Measurements from ENCODE around the gene WDR43.

WDR43 gene

DNA sequence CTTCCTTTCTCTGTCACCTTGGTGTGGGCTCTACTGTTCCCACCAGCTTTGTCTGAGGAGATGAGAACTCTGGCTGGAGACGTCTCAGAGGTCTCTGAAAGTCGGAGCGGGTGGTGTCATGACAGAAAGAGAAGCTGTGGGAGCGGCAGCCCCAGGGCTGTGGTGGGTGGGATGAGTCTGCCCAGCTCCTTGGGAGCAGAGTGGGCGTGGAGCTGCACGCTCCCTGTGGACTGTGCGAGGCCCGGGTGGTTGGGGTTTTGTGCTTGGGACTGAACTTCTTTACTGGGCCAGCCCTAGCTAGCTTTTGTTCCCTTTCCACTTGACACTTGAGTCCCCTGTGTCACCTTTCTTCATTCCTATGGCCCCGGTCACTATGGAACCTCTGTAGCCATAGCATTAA is 97.0 kb downstream of the WDR43 start:
- no peak for DNase-seq

DNA sequence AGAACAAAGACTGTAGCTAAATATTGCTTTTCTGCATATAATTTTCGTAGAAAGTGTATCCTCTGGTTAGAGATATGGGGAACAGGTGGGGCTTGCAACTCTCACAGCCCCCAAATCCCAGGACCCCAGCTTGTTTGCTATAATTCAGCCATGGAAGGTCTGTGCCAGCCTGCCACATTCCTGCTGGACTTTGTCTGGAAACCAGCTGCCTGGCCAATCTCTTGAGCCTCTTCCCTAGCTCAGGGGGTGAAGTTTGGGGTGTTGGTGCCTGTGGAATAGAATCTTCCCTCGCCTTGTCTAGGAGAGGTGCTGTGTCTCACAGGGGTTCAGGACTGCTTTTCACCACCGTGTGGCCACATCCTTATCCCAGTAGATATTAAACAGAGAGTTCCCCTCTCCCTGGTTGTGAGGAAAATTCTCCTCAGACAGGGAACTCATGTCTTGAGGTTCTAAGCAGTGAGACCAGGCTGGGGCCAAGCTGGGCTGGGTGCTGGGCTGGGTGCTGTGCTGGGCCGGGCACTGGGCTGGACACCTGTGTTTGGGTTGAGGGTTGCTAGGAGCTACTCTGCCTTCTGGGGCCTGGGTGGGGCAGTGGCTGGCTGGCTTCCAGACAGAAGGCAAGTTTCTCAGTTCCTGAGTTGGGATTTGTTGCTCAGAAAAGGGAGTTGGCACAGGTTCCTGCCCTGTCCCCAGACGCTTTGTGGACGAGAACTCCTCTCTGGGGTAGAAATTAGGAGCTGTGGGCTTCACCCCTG is 98.9 kb downstream of the WDR43 start:
- no peak for DNase-seq

DNA sequence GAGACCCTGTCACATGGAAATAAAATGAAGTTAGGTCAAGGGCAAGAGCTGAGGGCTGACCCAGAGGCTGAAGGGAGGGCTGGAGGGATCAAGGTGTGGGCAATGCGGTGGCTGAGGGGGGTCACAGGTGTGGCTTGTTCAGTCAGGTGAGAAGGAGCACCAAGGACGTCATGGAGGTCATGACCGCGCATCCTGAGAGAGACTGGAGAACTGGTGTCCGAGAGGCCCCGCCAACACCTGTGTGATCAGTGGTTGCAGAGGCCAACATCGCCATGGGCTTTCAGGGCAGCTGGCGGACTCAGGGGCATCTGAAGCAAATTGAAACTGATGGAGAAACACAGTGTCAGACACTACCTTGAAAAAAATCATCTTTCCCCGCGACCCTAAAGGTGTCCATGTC is 99.6 kb downstream of the WDR43 start:
- no peak for DNase-seq

DNA sequence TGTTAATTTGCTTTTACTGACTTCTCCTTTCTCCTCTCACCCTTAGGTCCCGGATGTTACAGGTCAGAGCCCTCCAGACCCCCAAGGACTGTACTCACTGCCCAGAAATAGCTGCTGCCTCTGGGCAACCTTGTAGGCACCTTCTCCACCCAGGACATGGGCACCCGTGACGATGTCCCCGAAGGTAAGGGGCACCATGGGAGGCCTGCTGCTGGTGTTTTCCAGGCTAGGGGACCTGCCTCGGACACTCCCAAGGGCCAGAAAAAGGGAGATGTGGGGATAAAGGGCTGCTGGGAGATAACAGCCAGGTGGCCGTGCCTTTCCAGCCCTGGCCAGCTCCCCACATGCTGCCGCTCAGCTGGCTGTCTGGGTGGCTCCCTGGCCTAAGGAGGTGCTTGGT is 100.2 kb downstream of the WDR43 start:
- DNase-seq, result no peak

DNA sequence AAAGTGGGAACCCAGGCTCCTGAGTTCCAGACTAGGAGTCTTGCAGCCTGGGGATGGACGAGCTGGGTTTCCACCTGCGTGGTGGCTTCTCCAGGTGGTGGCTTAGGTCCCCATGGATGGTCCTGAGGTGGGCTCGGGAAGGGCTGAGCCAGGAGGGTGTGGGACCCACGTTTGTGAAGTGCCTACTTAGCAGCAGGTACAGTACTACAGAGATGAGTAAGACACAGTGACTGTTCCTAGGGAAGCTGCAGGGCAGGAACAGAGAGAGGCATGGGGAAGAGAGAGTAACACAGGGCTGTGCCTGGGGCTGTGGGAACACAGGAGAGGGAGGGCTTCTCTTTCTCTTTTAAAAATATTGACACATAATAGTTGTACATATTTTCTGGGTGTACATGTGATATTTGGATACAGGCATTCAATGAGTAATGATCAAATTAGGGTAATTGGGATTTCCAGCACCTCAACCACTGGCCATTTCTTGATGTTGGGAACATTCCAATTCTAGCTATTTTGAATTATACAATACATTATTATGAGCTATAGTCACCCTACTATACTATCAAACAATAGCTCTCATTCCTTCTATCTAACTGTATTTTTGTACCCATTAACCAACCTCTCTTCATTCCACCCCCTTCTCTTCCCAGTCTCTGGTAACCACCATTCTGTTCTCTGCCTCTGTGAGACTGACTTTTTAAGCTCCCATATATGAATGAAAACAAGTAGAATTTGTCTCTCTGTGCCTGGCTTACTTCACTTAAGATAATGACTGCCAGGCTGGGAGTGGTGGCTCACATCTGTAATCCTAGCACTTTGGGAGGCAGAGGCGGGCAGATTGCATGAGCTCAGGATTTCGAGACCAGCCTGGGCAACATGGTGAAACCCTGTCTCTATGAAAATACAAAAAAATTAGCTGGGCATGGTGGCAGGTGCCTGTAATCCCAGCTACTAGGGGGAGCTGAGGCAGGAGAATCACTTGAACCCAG is 101.6 kb downstream of the WDR43 start:
- no peak for DNase-seq

DNA sequence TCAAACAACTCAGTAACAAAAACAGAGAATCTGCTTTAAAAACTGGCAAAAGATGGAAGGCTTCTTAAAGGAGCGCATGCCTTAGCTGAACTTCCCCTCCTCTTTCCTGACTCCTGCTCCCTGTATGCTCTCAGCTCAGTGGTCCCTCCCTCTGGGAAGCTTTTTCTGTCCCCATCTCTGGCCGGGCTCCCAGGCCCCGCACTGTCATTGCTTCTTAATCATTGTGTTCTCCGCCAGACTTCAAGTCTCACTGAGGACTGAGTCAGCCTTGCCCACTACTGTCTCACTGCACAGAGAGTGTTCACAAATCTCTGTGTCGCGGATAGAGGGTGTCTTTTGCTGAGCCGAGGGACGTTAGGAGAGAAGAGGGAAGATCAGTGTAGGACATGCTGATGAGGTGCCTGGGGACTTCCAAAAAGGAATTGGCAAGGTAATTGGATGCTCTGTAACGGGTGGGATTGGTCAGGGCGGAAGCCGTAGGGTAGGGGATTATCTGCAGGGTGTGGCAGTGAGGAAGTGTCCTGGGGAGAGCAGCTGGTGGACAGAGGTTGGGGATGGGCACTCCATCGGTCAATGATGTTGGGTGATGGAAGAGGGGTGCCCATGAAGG is 102.9 kb downstream of the WDR43 start:
- DNase-seq, result peak in 11 of 56 donors; percentile 3 to 60 (median 14)
